HCT116 (cell line): ENCODE data around the gene ERC1. TPM values are rescaled to one million over a fixed set of nuclear protein-coding genes. Genes with fewer than 3 reads are reported as not detected.

Experiments
- ATAC-seq: fragments of 200-7000 bp; cut with Tn5 transposase; 2 replicates; pipeline ENCODE4 v1.9.1; 2020; ENCODE audit warnings: mild to moderate bottlenecking, moderate library complexity
- BruUV-seq: library from RNA; stranded (reverse); fragments of 400-500 nt; replicated peaks from 2 replicates; lab custom pipeline; 2021; lab: Mats Ljungman, UMichigan
- CTCF ChIA-PET: fragments of 300-600 bp; sonication (Branson Sonifier 250); formaldehyde crosslinking; loops from one replicate; lab custom pipeline; 2021; ENCODE audit warnings: antibody characterized with exemption; lab: Charles Lee
- POLR2A ChIA-PET: fragments of 300-600, 350-600 bp; sonication (Branson Sonifier 250); formaldehyde crosslinking; loops from one replicate; lab custom pipeline; 2021; ENCODE audit warnings: antibody characterized with exemption; lab: Charles Lee
- RAD21 ChIA-PET, 2 experiments: fragments of 300-600 bp; sonication (Branson Sonifier 250); formaldehyde crosslinking; loops; one replicate each; lab custom pipeline; 2023; ENCODE audit warnings: low total read pairs in 2 of 2; ENCODE audit not compliant: uncharacterized antibody in 2 of 2, unreplicated experiment in 2 of 2, low non-redundant PET in 1 of 2; lab: Charles Lee
- DNase-seq: peaks from one replicate; pipeline ENCODE4 v3.0.0-alpha.2; 2010; ENCODE audit warnings: low read depth, low spot score
- H2AFZ ChIP-seq: fragments of 200-600 bp; shearing (Covaris generic), sonication (generic); 2 replicates; pipeline ENCODE4 v1.6.1; 2017; ENCODE audit warnings: low read depth, mixed run types, mixed read lengths, antibody characterized with exemption, low read length; ENCODE audit not compliant: poor library complexity, severe bottlenecking
- H3K27ac ChIP-seq: 2 replicates; pipeline ENCODE4 v1.5.1; 2012; ENCODE audit warnings: low read depth, low read length
- H3K27me3 ChIP-seq: fragments of 200-600 bp; sonication (generic); 2 replicates; pipeline ENCODE4 v1.6.1; 2016; ENCODE audit warnings: mixed run types, low read length, mixed read lengths; ENCODE audit not compliant: insufficient read depth
- H3K36me3 ChIP-seq, 2 experiments: fragments of 200-500 bp in 1 of 2; fragments of 200-600 bp in 1 of 2; sonication (Bioruptor generic) in 1 of 2; sonication (generic) in 1 of 2; 2 replicates each; pipeline versions ENCODE4 v1.5.1 to v1.6.1; 2014 to 2016; ENCODE audit warnings: low read length in 2 of 2, inconsistent platforms in 1 of 2, mixed read lengths in 1 of 2, mixed run types in 1 of 2; ENCODE audit not compliant: insufficient read depth in 2 of 2, control insufficient read depth in 1 of 2
- H3K4me1 ChIP-seq, 2 experiments: fragments of 200-600 bp in 1 of 2; sonication (generic) in 1 of 2; 2 replicates each; pipeline versions ENCODE4 v1.5.1 to v1.6.1; 2012 to 2017; ENCODE audit warnings: low read length in 2 of 2, inconsistent platforms in 1 of 2, mild to moderate bottlenecking in 1 of 2, mixed read lengths in 1 of 2, mixed run types in 1 of 2, moderate library complexity in 1 of 2; ENCODE audit not compliant: insufficient read depth in 2 of 2, control insufficient read depth in 1 of 2
- H3K4me2 ChIP-seq: fragments of 200-600 bp; sonication (generic); 2 replicates; pipeline ENCODE4 v1.6.1; 2017; ENCODE audit warnings: mixed run types, low read length, mixed read lengths
- H3K4me3 ChIP-seq, 2 experiments: fragments of 200-600 bp in 1 of 2; sonication (generic) in 1 of 2; replicated peaks in 1 of 2; 2 replicates each; pipeline ENCODE4 v1.5.1; 2011 to 2016; ENCODE audit warnings: low read length in 2 of 2, control low read depth in 1 of 2, low read depth in 1 of 2, mild to moderate bottlenecking in 1 of 2, mixed read lengths in 1 of 2, mixed run types in 1 of 2
- H3K79me2 ChIP-seq: fragments of 200-600 bp; sonication (generic); 2 replicates; pipeline ENCODE4 v1.6.1; 2017; ENCODE audit warnings: mild to moderate bottlenecking, mixed run types, low read length, moderate library complexity, mixed read lengths; ENCODE audit not compliant: insufficient read depth
- H3K9ac ChIP-seq: fragments of 200-600 bp; sonication (generic); 2 replicates; pipeline ENCODE4 v1.6.1; 2016; ENCODE audit warnings: low read length, mixed read lengths
- H3K9me2 ChIP-seq: fragments of 200-600 bp; sonication (generic), shearing (Covaris generic); 2 replicates; pipeline ENCODE4 v1.6.1; 2017; ENCODE audit warnings: mixed run types, mild to moderate bottlenecking, moderate library complexity; ENCODE audit not compliant: insufficient read depth
- H3K9me3 ChIP-seq, 2 experiments: fragments of 200-500 bp in 1 of 2; fragments of 200-600 bp in 1 of 2; sonication (Bioruptor generic) in 1 of 2; sonication (generic) in 1 of 2; 2 replicates each; pipeline ENCODE4 v1.6.1; 2014 to 2017; ENCODE audit warnings: low read length in 2 of 2, mixed read lengths in 2 of 2, inconsistent platforms in 1 of 2, low read depth in 1 of 2, mild to moderate bottlenecking in 1 of 2, mixed run types in 1 of 2, moderate library complexity in 1 of 2; ENCODE audit not compliant: control insufficient read depth in 1 of 2, insufficient read depth in 1 of 2
- H4K20me1 ChIP-seq: fragments of 200-600 bp; sonication (generic), shearing (Covaris generic); 2 replicates; pipeline ENCODE4 v1.6.1; 2017; ENCODE audit warnings: mixed run types, mild to moderate bottlenecking, moderate library complexity; ENCODE audit not compliant: insufficient read depth
- ATF3 ChIP-seq: IDR thresholded peaks from 2 replicates; pipeline ENCODE4 v1.6.1; 2012
- CBX3 ChIP-seq: IDR thresholded peaks from 2 replicates; pipeline ENCODE4 v1.6.1; 2012; ENCODE audit warnings: low read depth
- EZH2phosphoT487 ChIP-seq: fragments of 200-600 bp; IDR thresholded peaks from 2 replicates; pipeline ENCODE4 v1.6.1; 2018; ENCODE audit warnings: antibody characterized with exemption, borderline replicate concordance
- FOSL1 ChIP-seq: IDR thresholded peaks from 2 replicates; pipeline ENCODE4 v1.6.1; 2012; ENCODE audit warnings: low read depth
- POLR2A ChIP-seq: IDR thresholded peaks from 2 replicates; pipeline ENCODE4 v1.7.0; 2011; ENCODE audit warnings: borderline replicate concordance; ENCODE audit not compliant: insufficient read depth, insufficient read length; ENCODE audit errors: extremely low read depth
- POLR2AphosphoS5 ChIP-seq: IDR thresholded peaks from 2 replicates; pipeline ENCODE4 v1.6.1; 2011; ENCODE audit warnings: mild to moderate bottlenecking, low read depth, low read length, moderate library complexity
- REST ChIP-seq: IDR thresholded peaks from 2 replicates; pipeline ENCODE4 v1.6.1; 2012; ENCODE audit warnings: low read depth
- SRF ChIP-seq: IDR thresholded peaks from 2 replicates; pipeline ENCODE4 v1.6.1; 2012; ENCODE audit warnings: low read depth
- intact Hi-C: fragments of 100-400 bp; cut with micrococcal nuclease; formaldehyde crosslinking; loops from 2 replicates; pipeline ENCODE4 v1.10.0; 2022
- total RNA-seq: library from RNA; stranded (reverse); gene quantifications from one replicate; pipeline ENCODE4 v1.2.1, GENCODE V29; 2021; ENCODE audit not compliant: unreplicated experiment
- TF ChIP-seq, protein P1 (sequence below), 3 experiments: fragments of 200-600 bp in 1 of 3; sonication (generic) in 1 of 3; IDR thresholded peaks in 2 of 3; conservative IDR thresholded peaks in 1 of 3; 2 replicates each; pipeline ENCODE4 v1.5.1; 2012 to 2017; ENCODE audit warnings: low read depth in 2 of 3, low read length in 2 of 3, antibody characterized with exemption in 1 of 3, borderline replicate concordance in 1 of 3, control low read depth in 1 of 3, mild to moderate bottlenecking in 1 of 3, mixed read lengths in 1 of 3, mixed run types in 1 of 3, moderate library complexity in 1 of 3; ENCODE audit not compliant: insufficient read depth in 1 of 3
- TF ChIP-seq, protein P2 (sequence below): IDR thresholded peaks from 2 replicates; pipeline ENCODE4 v1.6.1; 2011; ENCODE audit warnings: mild to moderate bottlenecking, low read length, moderate library complexity; ENCODE audit not compliant: insufficient replicate concordance; ENCODE audit errors: extremely low read depth

Gene ERC1
- total RNA-seq, 1 experiment from 2014 or later = 41.9 TPM

DNA sequence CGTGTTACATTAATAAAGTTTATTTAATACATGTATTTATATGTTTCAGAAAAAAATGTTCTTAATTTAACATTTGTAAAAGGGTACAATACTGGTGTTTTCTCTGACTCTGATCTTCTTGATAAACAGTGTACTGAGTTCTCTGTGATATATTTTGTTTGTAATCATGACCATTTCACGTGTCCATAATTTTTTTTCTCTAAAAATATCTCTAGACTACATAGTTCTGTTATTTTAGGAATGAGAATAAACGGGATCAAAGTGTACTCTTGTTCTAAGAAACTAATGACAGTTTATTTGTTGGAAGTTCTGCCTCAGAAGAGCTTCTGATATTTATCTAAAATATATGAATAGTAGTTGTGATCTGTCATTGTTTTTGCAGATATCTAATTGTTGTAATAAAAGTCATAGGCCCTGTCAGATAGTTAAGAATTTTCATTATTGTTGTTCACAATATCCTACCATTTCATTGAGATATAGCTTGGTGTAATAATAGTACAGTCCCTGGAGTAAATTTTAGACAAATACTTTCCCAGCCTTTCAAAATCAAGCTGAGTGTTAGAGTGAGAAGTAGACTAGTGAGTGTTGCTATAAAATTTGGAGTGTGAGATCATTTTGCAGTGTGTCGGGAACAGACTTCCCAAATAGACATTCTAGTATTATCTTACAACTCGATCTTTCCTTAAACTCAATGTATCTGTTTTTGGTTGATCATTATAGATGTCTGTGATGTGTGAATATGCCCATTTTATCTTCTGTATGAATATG, 86.2 kb downstream of the ERC1 start:
- TF ChIP-seq CBX3 = no peak
- Histone ChIP-seq H3K27ac (no peak overlapping the region), H3K9ac (no peak overlapping the region), H3K79me2 (peaks cover 7% of the 10 kb centered on the region; the same call in 1 of the 2 replicates), H3K9me3 (no peaks in the 10 kb centered on the region), H3K36me3 (no peaks in the 10 kb centered on the region), H3K4me1 (no peaks in the 10 kb centered on the region), H3K4me2 (no peak overlapping the region), H3K4me3 (no peak overlapping the region), H3K9me2 (no peaks in the 10 kb centered on the region), H2AFZ (no peak overlapping the region), H4K20me1 (no peaks in the 10 kb centered on the region), H3K27me3 (no peaks in the 10 kb centered on the region)
- no TSS peak for BruUV-seq
- intact Hi-C loops = no loop called here
- CTCF ChIA-PET = interaction anchor here (1.8 kb wide), 1 partner anchor 16 kb away, joined by 7 read pairs; no protein-coding TSS in a partner anchor
- DNase-seq (no peak), ATAC-seq (no peak)
- POLR2A ChIA-PET = no interaction called here
- RAD21 ChIA-PET = no interaction called here

GRCh38 chr12:1078002-1078401, 87.0 kb downstream of the ERC1 start:
- no peaks in the 10 kb centered on the region for H3K9me2 ChIP-seq
- ATAC-seq (no peak), DNase-seq (no peak)
- intact Hi-C loops = no loop called here
- no peak overlapping the region for H3K4me3 ChIP-seq
- no TSS peak for BruUV-seq
- ChIA-PET CTCF (interaction anchor here (1.8 kb wide), 1 partner anchor 15 kb away, joined by 7 read pairs; no protein-coding TSS in a partner anchor), POLR2A (no interaction called here), RAD21 (no interaction called here)
- no peaks in the 10 kb centered on the region for H3K9me3 ChIP-seq
- no peaks in the 10 kb centered on the region for H3K27me3 ChIP-seq
- no peaks in the 10 kb centered on the region for H4K20me1 ChIP-seq
- 0 out of 4 replicates have a peak, but pooled peaks cover 0 to 2% of the 10 kb centered on the region in 2 experiments for H3K4me1 ChIP-seq
- H2AFZ ChIP-seq = no peak overlapping the region
- no peak overlapping the region for H3K9ac ChIP-seq
- H3K79me2 ChIP-seq = 0 out of 2 replicates have a peak, but pooled peaks cover 4% of the 10 kb centered on the region
- H3K27ac ChIP-seq = no peak overlapping the region
- no peak overlapping the region for H3K4me2 ChIP-seq
- H3K36me3 ChIP-seq = no peaks in the 10 kb centered on the region
- TF ChIP-seq POLR2AphosphoS5 (no peak), POLR2A (no peak), SRF (no peak), FOSL1 (no peak), ATF3 (no peak), EZH2phosphoT487 (no peak), REST (no peak)
- TF ChIP-seq, protein P1, sequence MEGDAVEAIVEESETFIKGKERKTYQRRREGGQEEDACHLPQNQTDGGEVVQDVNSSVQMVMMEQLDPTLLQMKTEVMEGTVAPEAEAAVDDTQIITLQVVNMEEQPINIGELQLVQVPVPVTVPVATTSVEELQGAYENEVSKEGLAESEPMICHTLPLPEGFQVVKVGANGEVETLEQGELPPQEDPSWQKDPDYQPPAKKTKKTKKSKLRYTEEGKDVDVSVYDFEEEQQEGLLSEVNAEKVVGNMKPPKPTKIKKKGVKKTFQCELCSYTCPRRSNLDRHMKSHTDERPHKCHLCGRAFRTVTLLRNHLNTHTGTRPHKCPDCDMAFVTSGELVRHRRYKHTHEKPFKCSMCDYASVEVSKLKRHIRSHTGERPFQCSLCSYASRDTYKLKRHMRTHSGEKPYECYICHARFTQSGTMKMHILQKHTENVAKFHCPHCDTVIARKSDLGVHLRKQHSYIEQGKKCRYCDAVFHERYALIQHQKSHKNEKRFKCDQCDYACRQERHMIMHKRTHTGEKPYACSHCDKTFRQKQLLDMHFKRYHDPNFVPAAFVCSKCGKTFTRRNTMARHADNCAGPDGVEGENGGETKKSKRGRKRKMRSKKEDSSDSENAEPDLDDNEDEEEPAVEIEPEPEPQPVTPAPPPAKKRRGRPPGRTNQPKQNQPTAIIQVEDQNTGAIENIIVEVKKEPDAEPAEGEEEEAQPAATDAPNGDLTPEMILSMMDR (IDR thresholded peaks at IDR 0.05 in 2 of 3, conservative IDR thresholded peaks at IDR 0.05 in 1 of 3; ENCODE audit: borderline replicate concordance in 1 of 3, insufficient read depth in 1 of 3, low read depth in 2 of 3, low read length in 2 of 3) = no peak
- TF ChIP-seq, protein P2, sequence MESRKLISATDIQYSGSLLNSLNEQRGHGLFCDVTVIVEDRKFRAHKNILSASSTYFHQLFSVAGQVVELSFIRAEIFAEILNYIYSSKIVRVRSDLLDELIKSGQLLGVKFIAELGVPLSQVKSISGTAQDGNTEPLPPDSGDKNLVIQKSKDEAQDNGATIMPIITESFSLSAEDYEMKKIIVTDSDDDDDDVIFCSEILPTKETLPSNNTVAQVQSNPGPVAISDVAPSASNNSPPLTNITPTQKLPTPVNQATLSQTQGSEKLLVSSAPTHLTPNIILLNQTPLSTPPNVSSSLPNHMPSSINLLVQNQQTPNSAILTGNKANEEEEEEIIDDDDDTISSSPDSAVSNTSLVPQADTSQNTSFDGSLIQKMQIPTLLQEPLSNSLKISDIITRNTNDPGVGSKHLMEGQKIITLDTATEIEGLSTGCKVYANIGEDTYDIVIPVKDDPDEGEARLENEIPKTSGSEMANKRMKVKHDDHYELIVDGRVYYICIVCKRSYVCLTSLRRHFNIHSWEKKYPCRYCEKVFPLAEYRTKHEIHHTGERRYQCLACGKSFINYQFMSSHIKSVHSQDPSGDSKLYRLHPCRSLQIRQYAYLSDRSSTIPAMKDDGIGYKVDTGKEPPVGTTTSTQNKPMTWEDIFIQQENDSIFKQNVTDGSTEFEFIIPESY = no peak
